ENCODE results near the gene CABP7.

CABP7 gene

DNA sequence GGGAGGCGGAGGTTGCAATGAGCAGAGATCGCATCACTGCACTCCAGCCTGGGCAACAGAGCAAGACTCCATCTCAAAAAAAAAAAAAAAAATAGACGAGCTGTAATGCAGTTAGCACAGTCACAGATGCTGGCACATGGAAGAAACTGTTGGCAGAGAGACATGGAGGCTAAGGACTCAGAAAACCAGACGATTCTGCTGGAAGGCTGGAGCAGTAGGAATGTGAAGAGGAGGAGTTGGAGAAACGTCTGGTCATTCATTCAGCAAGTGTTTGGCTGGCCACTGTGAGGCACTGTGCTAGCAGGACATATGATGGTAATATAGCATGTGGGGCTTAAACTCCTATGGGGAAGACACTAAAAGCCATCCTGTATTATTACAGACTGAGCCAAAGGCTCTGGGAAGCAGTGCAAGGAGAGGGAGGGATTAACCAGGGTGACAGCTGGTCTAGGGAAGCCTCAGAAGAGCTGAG is 52.4 kb downstream of the CABP7 start:
- peak; percentile 38 for DNase-seq (ENCODE audit: low read depth)
- TF ChIP-seq, protein P1, sequence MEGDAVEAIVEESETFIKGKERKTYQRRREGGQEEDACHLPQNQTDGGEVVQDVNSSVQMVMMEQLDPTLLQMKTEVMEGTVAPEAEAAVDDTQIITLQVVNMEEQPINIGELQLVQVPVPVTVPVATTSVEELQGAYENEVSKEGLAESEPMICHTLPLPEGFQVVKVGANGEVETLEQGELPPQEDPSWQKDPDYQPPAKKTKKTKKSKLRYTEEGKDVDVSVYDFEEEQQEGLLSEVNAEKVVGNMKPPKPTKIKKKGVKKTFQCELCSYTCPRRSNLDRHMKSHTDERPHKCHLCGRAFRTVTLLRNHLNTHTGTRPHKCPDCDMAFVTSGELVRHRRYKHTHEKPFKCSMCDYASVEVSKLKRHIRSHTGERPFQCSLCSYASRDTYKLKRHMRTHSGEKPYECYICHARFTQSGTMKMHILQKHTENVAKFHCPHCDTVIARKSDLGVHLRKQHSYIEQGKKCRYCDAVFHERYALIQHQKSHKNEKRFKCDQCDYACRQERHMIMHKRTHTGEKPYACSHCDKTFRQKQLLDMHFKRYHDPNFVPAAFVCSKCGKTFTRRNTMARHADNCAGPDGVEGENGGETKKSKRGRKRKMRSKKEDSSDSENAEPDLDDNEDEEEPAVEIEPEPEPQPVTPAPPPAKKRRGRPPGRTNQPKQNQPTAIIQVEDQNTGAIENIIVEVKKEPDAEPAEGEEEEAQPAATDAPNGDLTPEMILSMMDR (IDR thresholded peaks at IDR 0.05; ENCODE audit: low read depth, low read length, missing control alignments), result peak; percentile 68

DNA sequence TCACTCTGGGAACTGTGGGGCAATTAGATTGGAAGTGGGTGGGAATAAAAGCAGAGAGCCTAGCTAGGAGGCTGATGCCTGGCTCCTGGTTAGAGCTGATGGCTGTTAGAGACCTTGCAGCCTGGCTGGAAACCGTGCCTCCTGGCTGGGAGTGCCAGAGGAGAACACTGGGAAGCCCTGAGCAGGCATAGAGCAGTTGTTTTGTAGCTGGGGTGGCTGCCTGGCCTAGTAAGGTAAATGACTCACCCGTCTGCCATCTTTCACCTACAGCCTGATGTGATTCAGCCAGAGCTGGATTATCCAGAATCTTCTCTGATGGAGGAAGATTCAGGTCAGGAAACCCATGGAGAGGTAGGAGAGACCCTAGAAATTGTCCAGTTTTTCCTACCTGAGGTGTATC is 53.4 kb downstream of the CABP7 start:
- DNase-seq (ENCODE audit: low read depth), result no peak
- H3K4me3 ChIP-seq (ENCODE audit: low read depth, low read length), result no peak overlapping the region
- TF ChIP-seq, protein P1 (IDR thresholded peaks at IDR 0.05; ENCODE audit: low read depth, low read length, missing control alignments), result no peak
- in situ Hi-C loops (cut with HindIII; ENCODE audit: low sequenced_read_pairs), result no loop called here

More for the DNA sequence above, 52.4 kb downstream of the CABP7 start:
- in situ Hi-C loops (cut with HindIII; ENCODE audit: low sequenced_read_pairs), result no loop called here
- no peak overlapping the region for H3K4me3 ChIP-seq (ENCODE audit: low read depth, low read length)

DNA sequence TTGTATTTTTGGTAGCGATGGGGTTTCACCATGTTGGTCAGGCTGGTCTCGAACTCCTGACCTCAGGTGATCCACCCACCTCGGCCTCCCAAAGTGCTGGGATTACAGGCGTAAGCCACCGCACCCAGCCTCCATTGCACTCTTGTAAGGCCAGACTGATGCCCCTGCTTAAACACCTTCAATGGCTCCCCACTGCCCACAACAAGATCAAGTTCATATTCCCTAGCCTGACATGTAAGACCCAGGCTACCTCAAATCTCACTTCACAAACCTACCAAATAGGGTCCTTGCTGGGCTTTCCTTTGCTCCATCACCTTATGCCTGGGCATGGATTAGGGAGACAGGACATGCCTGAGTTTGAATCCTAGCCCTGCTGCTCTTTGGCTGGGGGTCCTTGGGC is 60.4 kb downstream of the CABP7 start:
- in situ Hi-C loops (cut with HindIII; ENCODE audit: low sequenced_read_pairs), result no loop called here
- H3K4me3 ChIP-seq (ENCODE audit: low read depth, low read length), result no peak overlapping the region
- TF ChIP-seq, protein P1 (IDR thresholded peaks at IDR 0.05; ENCODE audit: low read depth, low read length, missing control alignments), result no peak
- DNase-seq (ENCODE audit: low read depth), result no peak

DNA sequence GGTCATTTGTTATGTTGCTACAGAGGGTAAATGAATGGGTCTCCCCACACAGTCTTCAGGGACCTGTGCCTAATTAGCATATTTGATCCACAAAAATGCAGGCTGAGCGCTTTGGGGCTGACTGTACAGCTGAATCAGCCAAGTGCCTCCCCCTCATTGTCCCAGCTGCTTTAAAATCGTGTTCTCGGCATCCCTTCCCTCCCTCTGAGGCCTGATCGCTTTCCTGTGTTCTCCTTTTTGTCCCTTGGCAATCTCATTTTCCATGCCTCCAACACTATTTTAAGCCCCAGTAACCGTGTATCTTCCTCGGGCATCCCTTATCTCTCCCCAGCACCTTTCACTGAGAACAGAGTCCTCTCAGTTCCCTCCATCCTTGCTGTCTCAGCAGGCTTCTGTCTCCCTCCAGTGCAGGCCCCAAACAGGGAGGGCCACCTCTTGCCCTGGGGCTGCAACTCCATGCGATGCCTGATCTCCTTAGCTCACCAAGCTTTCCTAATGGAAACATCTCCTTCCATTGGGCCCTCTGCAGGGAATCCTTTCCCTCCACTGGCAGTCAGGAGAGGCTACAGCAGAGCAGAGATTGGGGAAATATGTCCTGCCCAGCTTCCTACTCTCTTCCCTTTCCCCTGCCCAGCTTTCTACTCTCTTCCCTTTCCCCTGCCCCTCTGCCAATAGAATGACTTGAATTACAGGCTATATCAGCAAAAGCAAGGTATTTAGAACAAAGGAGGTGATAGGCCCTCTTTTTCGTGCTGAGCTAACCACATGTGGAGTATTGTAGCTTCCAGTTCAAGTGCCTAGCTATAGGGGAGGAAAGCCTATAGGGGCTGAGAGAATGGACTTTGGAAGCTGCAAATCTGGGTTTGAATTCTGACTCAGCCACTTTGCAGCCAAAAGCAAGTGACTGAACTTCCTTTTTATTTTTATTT is 61.2 kb downstream of the CABP7 start:
- TF ChIP-seq, protein P1 (IDR thresholded peaks at IDR 0.05; ENCODE audit: low read depth, low read length, missing control alignments), result no peak
- in situ Hi-C loops (cut with HindIII; ENCODE audit: low sequenced_read_pairs), result no loop called here
- DNase-seq (ENCODE audit: low read depth), result peak; percentile 85
- no peak overlapping the region for H3K4me3 ChIP-seq (ENCODE audit: low read depth, low read length)
